ENCODE data around the gene FRMD1. TPM values are rescaled to one million over a fixed set of nuclear protein-coding genes. Genes with fewer than 3 reads are reported as not detected.
A peak's percentile ranks its signal among the peaks of the same experiment; 100 is the strongest.

FRMD1 gene
- total RNA-seq, 1 experiment from 2014 or later, result not detected

DNA sequence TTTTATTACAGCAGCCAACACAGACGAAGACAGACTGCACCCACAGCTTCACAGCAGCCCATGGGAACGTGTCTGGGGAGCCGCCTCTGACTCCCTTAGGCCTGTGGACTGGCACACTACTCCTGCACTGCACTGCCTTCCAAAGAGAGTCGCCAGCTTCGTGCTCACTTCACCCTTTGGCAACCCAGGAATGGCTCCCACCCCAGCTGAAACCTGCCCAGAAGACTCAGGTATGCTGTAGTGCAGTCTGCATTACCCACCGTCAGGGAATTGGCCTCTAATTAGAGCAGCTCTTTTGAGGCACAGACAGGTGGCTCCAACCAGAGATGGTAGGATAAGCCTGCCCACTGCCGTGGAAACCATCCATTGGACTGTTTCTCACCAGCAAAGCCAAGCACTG is 39.9 kb upstream of the FRMD1 start:
- no peaks in the 10 kb centered on the region for H3K9me3 ChIP-seq (replicated peaks)
- no peak overlapping the region for H3K4me3 ChIP-seq
- H3K36me3 ChIP-seq, result no peaks in the 10 kb centered on the region
- no peaks in the 10 kb centered on the region for H3K4me1 ChIP-seq
- peak in 1 of 2 experiments; percentile 0 for DNase-seq
- H3K27me3 ChIP-seq, result no peaks in the 10 kb centered on the region
- no peak overlapping the region for H3K27ac ChIP-seq

DNA sequence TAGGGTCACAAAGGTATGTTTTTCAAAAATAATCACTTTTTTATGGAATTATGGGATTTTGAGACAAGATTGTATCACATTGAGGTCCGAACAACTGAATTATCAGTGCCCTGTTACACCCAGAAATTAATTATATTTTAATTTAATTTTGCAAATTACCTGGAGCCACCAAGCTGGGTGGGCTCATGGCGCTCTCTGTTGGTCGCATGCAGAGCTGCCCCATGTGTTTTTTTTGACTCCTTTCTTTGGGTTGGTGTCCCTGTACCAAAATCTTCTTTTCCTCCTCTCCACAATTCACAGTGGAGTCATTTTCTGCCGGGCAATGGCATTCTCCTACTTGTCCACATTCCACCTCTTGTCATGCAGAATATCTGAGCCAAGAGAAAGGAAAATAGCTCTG is 38.9 kb upstream of the FRMD1 start:
- Histone ChIP-seq H3K27ac (no peak overlapping the region), H3K27me3 (no peaks in the 10 kb centered on the region), H3K9me3 (replicated peaks) (no peaks in the 10 kb centered on the region), H3K36me3 (no peaks in the 10 kb centered on the region), H3K4me1 (no peaks in the 10 kb centered on the region), H3K4me3 (no peak overlapping the region)
- DNase-seq, result no peak

DNA sequence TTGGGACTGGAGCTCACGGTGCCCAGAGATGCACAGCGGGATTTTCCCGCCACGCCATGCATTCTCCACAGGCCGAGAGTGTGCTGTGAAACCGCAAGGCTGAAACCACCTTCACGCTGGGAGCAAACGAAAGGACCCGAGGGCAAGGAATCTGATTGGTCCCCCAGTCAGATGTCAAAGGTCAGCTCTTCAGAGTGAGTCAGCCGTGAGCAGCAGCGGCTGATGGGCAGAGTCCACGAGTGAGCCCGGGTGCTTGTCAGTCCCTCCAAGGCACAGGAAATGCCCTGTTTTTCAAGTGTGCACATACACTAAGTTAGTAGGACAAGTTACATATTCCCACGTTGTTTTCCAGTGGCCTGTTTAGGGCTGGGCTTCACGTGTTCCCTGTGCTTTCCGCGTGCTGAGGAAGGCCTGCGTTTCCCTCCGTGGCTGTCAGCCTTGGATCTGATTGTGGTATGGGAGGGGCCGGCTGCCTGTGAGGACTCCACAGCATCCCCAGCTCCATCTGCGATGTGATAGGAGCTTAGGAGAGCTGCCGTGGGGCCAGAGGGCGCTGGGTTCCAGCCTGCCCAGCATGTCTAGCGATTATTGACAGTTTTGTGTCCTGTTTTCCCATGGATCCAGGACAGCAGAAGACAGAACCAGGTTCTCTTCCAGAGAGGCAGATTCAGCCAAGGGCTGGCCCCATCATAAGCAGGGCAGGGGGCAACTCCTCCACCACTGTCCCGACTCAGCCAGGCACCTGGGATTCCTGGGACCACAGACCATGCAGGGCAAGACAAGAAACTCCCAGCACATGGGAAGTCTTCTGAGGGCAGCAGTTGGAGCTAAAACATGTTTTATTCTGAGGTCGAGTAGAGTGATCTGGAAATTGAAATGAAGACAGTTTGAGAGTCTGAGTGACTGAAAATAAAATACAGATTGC is 38.2 kb upstream of the FRMD1 start:
- Histone ChIP-seq H3K9me3 (replicated peaks) (no peaks in the 10 kb centered on the region), H3K27ac (no peak overlapping the region), H3K4me1 (no peaks in the 10 kb centered on the region), H3K27me3 (no peaks in the 10 kb centered on the region), H3K36me3 (no peaks in the 10 kb centered on the region), H3K4me3 (no peak overlapping the region)
- DNase-seq, result no peak

DNA sequence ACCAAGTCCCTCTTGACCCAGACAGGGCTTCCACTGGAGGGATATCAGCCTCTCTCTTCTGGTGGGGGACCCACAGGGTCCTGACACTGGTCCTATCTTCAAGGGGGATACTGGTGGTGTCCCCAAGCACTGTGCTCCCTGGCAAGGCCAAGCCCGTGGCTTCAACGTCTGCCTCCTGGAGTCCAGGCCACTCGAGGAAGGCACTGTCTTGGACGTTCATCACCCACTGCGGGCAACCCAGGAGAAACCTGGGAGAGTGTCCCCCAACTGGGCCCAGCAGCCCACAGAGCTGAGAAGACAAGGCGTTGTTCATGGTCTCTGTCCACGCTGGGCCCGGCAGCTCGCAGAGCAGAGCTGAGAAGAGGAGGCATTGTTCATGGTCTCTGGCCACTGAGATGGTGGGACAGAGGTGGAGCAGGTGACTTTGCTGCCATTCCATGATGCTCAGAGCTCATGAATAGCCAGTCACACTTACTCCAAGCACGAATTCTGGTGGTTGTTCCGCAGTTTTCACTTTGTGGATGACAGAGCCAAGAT is 37.5 kb upstream of the FRMD1 start:
- no peaks in the 10 kb centered on the region for H3K4me1 ChIP-seq
- H3K36me3 ChIP-seq, result no peaks in the 10 kb centered on the region
- H3K4me3 ChIP-seq, result no peak overlapping the region
- H3K9me3 ChIP-seq (replicated peaks), result no peaks in the 10 kb centered on the region
- no peak for DNase-seq
- no peaks in the 10 kb centered on the region for H3K27me3 ChIP-seq
- no peak overlapping the region for H3K27ac ChIP-seq

DNA sequence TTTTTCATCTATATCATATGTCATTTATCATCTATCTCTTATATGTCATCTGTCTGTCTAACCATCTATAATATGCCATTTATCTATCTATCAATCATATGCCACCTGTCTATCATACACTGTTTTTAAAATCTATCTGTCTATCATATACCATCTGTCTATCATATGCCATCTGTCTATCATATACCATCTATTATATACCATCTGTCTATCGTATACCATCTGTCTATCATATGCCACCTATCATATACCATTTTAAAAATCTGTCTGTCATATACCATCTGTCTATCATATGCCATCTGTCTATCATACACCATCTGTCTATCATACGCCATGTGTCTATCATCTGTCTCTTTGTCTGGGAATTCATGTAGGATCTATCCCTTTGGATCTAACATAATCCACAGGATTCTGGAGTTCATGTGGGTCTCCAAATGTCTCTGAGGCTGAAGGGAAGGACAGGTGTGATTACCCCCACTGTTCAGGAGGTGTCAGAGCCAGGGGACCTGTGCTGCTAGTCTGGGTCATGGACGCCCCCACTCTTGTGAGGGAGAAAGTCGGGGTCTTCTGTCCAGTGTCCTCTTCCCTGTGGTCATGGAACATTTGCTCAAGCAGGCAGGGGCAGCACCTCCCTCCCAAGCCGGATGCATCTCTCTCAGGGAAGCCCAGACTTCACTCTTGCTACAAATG is 36.9 kb upstream of the FRMD1 start:
- Histone ChIP-seq H3K27me3 (no peaks in the 10 kb centered on the region), H3K4me1 (no peaks in the 10 kb centered on the region), H3K36me3 (no peaks in the 10 kb centered on the region), H3K4me3 (no peak overlapping the region), H3K27ac (no peak overlapping the region), H3K9me3 (replicated peaks) (no peaks in the 10 kb centered on the region)
- DNase-seq, result no peak

DNA sequence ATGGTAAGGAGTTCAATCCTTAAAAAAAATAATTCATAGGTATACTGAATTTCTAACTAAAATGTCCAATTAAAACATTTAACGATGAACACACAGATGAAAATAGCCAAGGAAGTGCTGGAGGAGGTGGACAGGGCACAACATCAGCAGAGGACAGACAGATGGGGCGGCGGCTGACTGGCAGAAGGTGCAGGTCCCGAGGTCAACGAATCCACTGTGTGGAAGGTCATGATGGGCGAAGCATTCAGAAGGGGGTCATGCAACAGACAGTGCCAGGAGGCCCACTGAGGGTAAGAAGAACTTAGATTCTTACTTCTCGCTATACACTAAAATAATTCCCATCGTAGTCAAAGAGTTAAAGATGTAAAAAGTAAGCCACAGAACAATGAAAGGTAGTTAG is 34.2 kb upstream of the FRMD1 start:
- no peaks in the 10 kb centered on the region for H3K36me3 ChIP-seq
- no peaks in the 10 kb centered on the region for H3K9me3 ChIP-seq (replicated peaks)
- H3K27me3 ChIP-seq, result no peaks in the 10 kb centered on the region
- DNase-seq, result no peak
- H3K4me1 ChIP-seq, result no peaks in the 10 kb centered on the region
- H3K27ac ChIP-seq, result no peak overlapping the region
- H3K4me3 ChIP-seq, result no peak overlapping the region

DNA sequence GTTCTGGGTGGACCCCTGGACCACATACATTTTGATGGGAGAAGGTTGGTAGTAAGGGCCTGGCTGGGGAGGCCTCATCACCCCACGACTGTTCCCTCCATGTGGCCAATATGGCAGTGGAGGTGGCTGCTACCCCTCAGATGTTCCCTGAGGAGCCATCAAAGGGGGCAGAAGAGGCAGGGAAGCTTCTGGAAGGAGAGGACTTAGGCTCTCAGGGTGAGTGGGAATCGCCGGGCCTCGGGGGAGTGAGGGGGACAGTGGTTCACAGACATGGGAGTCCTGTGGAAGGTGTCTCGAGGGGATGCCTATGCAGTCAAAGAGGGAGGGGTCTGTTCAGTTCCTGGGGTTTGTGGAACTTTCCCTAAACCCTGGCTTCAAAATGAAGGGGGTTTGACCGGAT is 32.9 kb upstream of the FRMD1 start:
- no peaks in the 10 kb centered on the region for H3K9me3 ChIP-seq (replicated peaks)
- no peak overlapping the region for H3K4me3 ChIP-seq
- H3K27me3 ChIP-seq, result no peaks in the 10 kb centered on the region
- H3K4me1 ChIP-seq, result no peaks in the 10 kb centered on the region
- no peaks in the 10 kb centered on the region for H3K36me3 ChIP-seq
- H3K27ac ChIP-seq, result no peak overlapping the region
- DNase-seq, result no peak

GRCh38 chr6:168110437-168110836 is 31.4 kb upstream of the FRMD1 start:
- no peak overlapping the region for H3K27ac ChIP-seq
- no peaks in the 10 kb centered on the region for H3K27me3 ChIP-seq
- no peaks in the 10 kb centered on the region for H3K9me3 ChIP-seq (replicated peaks)
- no peak for DNase-seq
- no peak overlapping the region for H3K4me3 ChIP-seq
- no peaks in the 10 kb centered on the region for H3K4me1 ChIP-seq
- H3K36me3 ChIP-seq, result no peaks in the 10 kb centered on the region

GRCh38 chr6:168109171-168109570 is 30.2 kb upstream of the FRMD1 start:
- H3K4me3 ChIP-seq, result no peak overlapping the region
- no peaks in the 10 kb centered on the region for H3K36me3 ChIP-seq
- no peaks in the 10 kb centered on the region for H3K4me1 ChIP-seq
- H3K27me3 ChIP-seq, result no peaks in the 10 kb centered on the region
- H3K27ac ChIP-seq, result no peak overlapping the region
- DNase-seq, result no peak
- H3K9me3 ChIP-seq (replicated peaks), result no peaks in the 10 kb centered on the region

- Histone ChIP-seq H3K36me3 (no peaks in the 10 kb centered on the region), H3K9me3 (replicated peaks) (no peaks in the 10 kb centered on the region), H3K27me3 (peaks cover 6% of the 10 kb centered on the region; the same call in 1 of the 2 replicates), H3K4me3 (no peak overlapping the region), H3K27ac (no peak overlapping the region), H3K4me1 (no peaks in the 10 kb centered on the region)
- DNase-seq, result no peak
Measured at GRCh38 chr6:168107191-168107983, 28.4 kb upstream of the FRMD1 start.

DNA sequence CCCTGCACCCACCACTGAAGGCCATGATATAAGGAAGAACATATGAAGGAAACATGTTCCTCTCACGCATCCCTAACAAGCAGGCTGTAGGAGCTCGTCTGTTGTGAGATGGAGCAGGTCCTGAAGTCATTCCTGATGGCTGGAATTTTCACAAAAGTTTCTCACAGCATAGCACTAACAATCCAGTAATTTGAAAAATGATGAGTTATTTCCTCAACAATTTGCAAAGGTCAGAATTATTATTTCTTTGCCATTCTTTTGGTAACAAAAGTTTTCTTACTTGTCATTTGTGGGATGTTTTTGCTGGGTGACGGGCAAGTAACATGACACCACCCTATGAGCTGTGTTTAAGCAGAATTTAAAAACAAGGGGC is 27.6 kb upstream of the FRMD1 start:
- no peak for DNase-seq

DNA sequence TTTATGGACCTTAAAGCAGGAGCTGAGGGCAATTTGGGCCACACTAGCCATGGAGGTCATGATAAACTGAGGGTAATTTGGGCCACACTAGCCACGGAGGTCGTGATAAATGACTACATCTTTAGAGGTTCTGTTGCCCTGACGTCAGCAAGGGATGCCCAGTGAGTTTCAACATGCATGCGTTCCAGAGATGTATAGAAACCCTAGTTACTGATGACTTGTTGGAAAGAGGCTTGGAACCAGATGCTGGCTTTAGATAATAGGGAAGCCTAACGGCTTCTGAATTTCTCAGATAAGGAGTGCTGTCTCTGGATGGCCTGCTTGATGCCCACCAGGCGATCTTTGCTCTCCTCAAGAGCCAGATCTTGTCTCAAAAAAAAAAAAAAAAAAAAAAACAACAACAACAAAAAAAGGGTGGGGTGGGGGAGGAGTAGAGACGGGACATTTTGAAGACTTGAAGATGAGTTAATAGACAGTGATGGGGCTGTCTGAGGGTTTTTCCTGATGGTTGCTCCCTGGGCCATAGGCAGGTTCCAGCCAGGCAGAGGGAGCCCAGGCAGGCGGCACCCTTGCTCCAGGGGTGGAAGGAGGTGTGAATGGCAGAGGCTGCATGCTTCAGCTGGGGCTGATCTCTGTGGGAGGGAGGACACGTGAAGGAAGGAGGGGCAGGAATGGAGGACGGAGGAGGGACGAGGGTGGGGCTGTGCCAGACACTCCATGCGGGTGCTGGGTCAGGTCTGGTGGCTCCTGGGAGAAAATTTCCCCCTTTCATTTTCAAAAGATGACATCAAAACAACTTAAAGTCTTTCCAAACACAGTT is 27.0 kb upstream of the FRMD1 start:
- Histone ChIP-seq H3K27ac (no peak overlapping the region), H3K4me3 (no peak overlapping the region), H3K4me1 (no peaks in the 10 kb centered on the region), H3K27me3 (peaks cover 6% of the 10 kb centered on the region; the same call in 1 of the 2 replicates), H3K9me3 (replicated peaks) (no peaks in the 10 kb centered on the region), H3K36me3 (no peaks in the 10 kb centered on the region)
- DNase-seq, result no peak

More for the DNA sequence above, 27.6 kb upstream of the FRMD1 start:
- Histone ChIP-seq H3K4me1 (no peaks in the 10 kb centered on the region), H3K9me3 (replicated peaks) (no peaks in the 10 kb centered on the region), H3K4me3 (no peak overlapping the region), H3K36me3 (no peaks in the 10 kb centered on the region), H3K27ac (no peak overlapping the region), H3K27me3 (peaks cover 6% of the 10 kb centered on the region; the same call in 1 of the 2 replicates)

DNA sequence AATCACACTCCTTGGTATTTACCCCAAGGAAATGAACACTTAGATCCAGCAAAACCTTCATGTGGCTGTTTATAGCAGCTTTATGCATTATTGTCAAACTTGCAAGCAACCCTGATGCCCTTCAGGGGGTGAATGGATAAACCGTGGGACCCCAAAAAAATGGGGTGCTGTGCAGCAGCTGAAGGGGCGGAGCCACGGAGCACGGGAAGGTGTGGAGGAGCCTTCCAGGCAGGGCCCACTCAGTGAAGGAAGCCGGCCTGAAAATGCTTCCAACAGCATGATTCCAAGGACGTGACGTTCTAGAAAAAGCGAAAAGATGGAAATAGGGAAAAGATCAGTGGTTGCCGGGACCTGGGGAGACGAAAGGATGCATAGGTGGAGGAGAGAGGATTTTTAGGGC is 25.6 kb upstream of the FRMD1 start:
- no peaks in the 10 kb centered on the region for H3K9me3 ChIP-seq (replicated peaks)
- no peak overlapping the region for H3K27ac ChIP-seq
- DNase-seq, result no peak
- no peaks in the 10 kb centered on the region for H3K36me3 ChIP-seq
- H3K4me1 ChIP-seq, result no peaks in the 10 kb centered on the region
- H3K4me3 ChIP-seq, result no peak overlapping the region
- H3K27me3 ChIP-seq, result peaks cover 6% of the 10 kb centered on the region; the same call in 1 of the 2 replicates
